Cardiac muscle cell (in vitro differentiated cells and primary cell): ENCODE data around the gene SLC26A6. TPM values are rescaled to one million over a fixed set of nuclear protein-coding genes. Genes with fewer than 3 reads are reported as not detected.

Source experiments
- DNase-seq, 2 donors: peaks; one replicate each; pipeline versions ENCODE4 v3.0.0 to v3.0.0-alpha.2; 2010 to 2017; ENCODE audit warnings: low read depth in 1 of 2, low spot score in 1 of 2
- H3K27ac ChIP-seq: fragments of 200-600 bp; sonication (generic); 2 replicates; pipeline ENCODE4 v1.5.1; 2016
- H3K27me3 ChIP-seq: fragments of 200-600 bp; sonication (generic); 2 replicates; pipeline ENCODE4 v1.6.0; 2016; ENCODE audit warnings: control low read depth
- H3K36me3 ChIP-seq: fragments of 200-600 bp; sonication (generic); 2 replicates; pipeline ENCODE4 v1.5.1; 2016; ENCODE audit warnings: control low read depth
- H3K4me1 ChIP-seq: fragments of 200-600 bp; sonication (generic); 2 replicates; pipeline ENCODE4 v1.8.1; 2017; ENCODE audit warnings: low read depth, mild to moderate bottlenecking, mixed run types
- H3K4me3 ChIP-seq: fragments of 200-600 bp; sonication (generic); 2 replicates; pipeline ENCODE4 v1.5.1; 2016; ENCODE audit warnings: mild to moderate bottlenecking
- H3K9me3 ChIP-seq: fragments of 200-600 bp; sonication (generic); 2 replicates; pipeline ENCODE4 v1.5.1; 2017; ENCODE audit warnings: low read depth, mild to moderate bottlenecking, control low read depth
- CTCF ChIP-seq: IDR thresholded peaks from 2 replicates; pipeline ENCODE4 v1.5.1; 2012; ENCODE audit warnings: low read depth, mild to moderate bottlenecking, low read length
- polyA plus RNA-seq: library from polyadenylated mRNA; unstranded; fragments of >200 nt; fragmentation: Nextera tagmentation; extraction: Ambion mirVana; gene quantifications from 2 replicates; pipeline ENCODE4 v1.2.1, GENCODE V29; 2016
- total RNA-seq: library from RNA; depleted of rRNA; stranded (reverse); fragments of >200 nt; gene quantifications from 2 replicates; pipeline ENCODE4 v1.2.3, GENCODE V29; 2016

The SLC26A6 gene
- total and polyA plus RNA-seq, 2 experiments from 2014 or later = 68.1 to 87.4 TPM

GRCh38 chr3:48633743-48634142 is 1.5 kb downstream of the SLC26A6 start:
- no peak for TF ChIP-seq CTCF
- no peak for DNase-seq
- H3K4me3 ChIP-seq = no peak overlapping the region

GRCh38 chr3:48633256-48633655 is 2.0 kb downstream of the SLC26A6 start:
- no peaks in the 10 kb centered on the region for H3K27me3 ChIP-seq
- no peak for TF ChIP-seq CTCF
- peaks cover 24% of the 10 kb centered on the region for H3K4me1 ChIP-seq
- H3K4me3 ChIP-seq = no peak overlapping the region
- no peaks in the 10 kb centered on the region for H3K9me3 ChIP-seq
- peaks cover 4% of the 10 kb centered on the region for H3K36me3 ChIP-seq
- no peak overlapping the region for H3K27ac ChIP-seq
- DNase-seq = no peak

More at GRCh38 chr3:48633743-48634142, 1.5 kb downstream of the SLC26A6 start:
- Histone ChIP-seq H3K9me3 (no peaks in the 10 kb centered on the region), H3K27me3 (no peaks in the 10 kb centered on the region), H3K4me1 (peaks cover 24% of the 10 kb centered on the region), H3K27ac (no peak overlapping the region), H3K36me3 (peaks cover 2% of the 10 kb centered on the region)

DNA sequence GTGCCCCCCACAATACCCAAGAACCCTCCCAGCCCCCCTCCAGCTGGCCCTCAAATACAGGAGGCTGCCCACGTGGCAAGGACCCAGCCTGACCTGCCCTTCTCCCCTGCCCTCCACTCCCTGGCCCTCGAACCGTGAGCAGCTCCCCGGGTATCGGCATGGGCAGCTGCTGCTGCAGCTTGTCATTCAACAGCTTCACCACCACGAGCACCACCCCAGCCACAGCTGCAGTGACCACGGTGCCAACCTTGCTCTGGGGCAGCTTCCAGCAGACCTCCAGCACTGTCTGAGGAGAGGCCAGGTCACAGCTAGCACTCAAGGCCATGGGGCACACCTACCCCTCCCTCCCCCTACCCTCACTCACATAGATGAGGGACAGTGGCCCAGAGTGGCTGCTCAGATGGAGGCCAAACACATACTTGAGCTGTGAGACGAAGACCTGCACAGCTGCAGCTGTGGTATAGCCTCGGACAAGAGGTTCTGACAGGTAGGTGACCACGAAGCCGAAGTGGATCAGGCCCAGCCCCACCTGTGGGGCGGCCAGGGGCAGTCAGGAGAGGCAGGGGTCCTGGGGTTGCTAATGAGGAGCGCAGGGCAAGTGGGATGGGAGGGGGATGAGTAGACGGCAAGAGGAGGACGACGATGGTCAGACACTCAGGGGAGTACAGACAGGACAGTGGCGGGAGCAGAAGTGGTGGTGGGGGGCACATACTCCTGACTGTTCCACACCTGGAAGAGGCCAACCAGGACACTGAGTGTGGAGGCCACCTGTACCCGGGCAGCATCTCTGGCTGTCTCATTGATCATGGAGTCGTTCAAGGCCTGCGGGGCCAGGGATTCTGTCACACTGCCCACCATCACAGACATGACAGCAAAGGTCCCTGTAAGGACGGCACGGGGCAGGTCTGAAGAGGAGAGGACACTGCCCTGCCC is 3.5 kb downstream of the SLC26A6 start:
- Histone ChIP-seq H3K4me3 (no peak overlapping the region), H3K4me1 (peaks cover 12% of the 10 kb centered on the region), H3K27me3 (no peaks in the 10 kb centered on the region), H3K27ac (no peak overlapping the region), H3K9me3 (no peaks in the 10 kb centered on the region), H3K36me3 (peaks cover 12% of the 10 kb centered on the region)
- DNase-seq = no peak
- no peak for TF ChIP-seq CTCF

DNA sequence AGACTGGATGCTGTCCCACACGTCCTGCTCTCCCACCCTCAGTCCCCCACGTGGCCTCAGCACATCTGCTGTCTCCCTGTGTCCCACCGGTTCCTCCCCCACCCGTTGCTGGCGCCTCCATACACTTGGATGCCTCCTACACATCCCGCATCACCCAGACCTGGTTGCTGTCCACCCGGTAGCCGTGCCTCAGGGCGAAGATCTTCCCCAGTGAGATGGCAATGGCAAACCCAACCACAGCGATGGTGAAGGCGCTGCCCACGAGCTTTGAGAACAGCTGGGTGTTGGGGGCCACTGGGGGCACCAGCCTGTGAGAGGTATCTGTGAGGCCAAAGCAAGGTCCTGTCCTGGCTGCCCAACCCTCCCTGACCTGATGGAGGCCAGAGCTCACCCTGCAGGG is 4.4 kb downstream of the SLC26A6 start:
- H3K36me3 ChIP-seq = peaks cover 12% of the 10 kb centered on the region

GRCh38 chr3:48630407-48630806 is 4.9 kb downstream of the SLC26A6 start:
- no peaks in the 10 kb centered on the region for H3K9me3 ChIP-seq
- peaks cover 7% of the 10 kb centered on the region for H3K4me1 ChIP-seq
- no peak for DNase-seq
- no peak overlapping the region for H3K27ac ChIP-seq
- H3K36me3 ChIP-seq = peaks cover 12% of the 10 kb centered on the region
- H3K4me3 ChIP-seq = no peak overlapping the region
- TF ChIP-seq CTCF = no peak
- H3K27me3 ChIP-seq = no peaks in the 10 kb centered on the region

More for the DNA sequence above, 4.4 kb downstream of the SLC26A6 start:
- Histone ChIP-seq H3K27me3 (no peaks in the 10 kb centered on the region), H3K4me3 (no peak overlapping the region), H3K9me3 (no peaks in the 10 kb centered on the region), H3K27ac (no peak overlapping the region), H3K4me1 (peaks cover 7% of the 10 kb centered on the region)
- DNase-seq = no peak
- no peak for TF ChIP-seq CTCF
